ENCODE measurements around the gene CDC25B.

DNA sequence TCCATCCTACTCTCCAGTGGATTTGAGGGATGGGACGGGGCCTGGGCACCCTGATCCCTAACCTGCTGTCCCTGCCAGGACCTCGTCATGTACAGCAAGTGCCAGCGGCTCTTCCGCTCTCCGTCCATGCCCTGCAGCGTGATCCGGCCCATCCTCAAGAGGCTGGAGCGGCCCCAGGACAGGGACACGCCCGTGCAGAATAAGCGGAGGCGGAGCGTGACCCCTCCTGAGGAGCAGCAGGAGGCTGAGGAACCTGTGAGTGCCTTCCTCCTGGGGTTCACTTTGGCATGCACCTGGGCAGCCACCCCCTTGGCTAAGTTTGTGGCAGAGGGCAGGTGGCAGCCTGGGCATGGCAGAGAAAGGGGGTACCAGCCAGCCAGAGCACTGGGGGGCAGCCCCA lies 5.7 kb downstream of the CDC25B start:
- no peak for TF ChIP-seq CTCF (IDR thresholded peaks at IDR 0.05)
- TF ChIP-seq POLR2A (IDR thresholded peaks at IDR 0.05): no peak

Measured in stomach (tissue), 4 donors.